ENCODE measurements around the gene MAPKAPK2. TPM values are rescaled to one million over a fixed set of nuclear protein-coding genes. Genes with fewer than 3 reads are reported as not detected.
"Not testable (repeated sequence)": the region's sequence is repeated elsewhere in the genome, so short reads cannot be mapped to it uniquely, and the experiment has no call there.

MAPKAPK2 gene
- total RNA-seq, 1 donor from 2014 or later = 40.9 TPM

DNA sequence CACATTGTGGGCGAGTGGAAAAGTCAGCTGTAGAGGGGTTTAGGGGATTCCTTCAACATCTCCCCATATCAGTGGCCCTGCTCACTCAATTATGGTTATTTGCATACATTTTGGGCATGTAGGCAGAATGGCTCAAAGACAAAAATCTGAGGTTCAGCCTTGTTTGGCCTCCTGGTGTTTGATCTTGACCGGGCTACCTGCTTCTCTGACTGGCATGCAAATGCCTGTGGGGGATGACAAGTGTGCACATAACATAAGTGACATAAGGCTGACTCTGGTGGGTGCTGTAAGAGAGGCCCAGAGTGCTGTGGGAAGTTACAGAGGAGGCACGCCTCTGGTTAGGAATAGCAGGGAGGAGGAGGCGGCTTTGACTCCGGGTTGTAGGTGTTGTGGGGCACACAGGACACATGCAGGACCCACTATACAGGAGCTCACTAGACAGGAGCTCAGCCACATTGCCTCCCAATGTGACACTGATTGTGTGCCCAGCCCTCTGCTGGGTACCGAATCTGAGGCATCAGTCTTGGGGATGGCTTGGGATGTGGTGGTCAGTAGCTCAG is 56.5 kb downstream of the MAPKAPK2 start:
- DNase-seq (ENCODE audit: low read depth, low spot score) = no peak

DNA sequence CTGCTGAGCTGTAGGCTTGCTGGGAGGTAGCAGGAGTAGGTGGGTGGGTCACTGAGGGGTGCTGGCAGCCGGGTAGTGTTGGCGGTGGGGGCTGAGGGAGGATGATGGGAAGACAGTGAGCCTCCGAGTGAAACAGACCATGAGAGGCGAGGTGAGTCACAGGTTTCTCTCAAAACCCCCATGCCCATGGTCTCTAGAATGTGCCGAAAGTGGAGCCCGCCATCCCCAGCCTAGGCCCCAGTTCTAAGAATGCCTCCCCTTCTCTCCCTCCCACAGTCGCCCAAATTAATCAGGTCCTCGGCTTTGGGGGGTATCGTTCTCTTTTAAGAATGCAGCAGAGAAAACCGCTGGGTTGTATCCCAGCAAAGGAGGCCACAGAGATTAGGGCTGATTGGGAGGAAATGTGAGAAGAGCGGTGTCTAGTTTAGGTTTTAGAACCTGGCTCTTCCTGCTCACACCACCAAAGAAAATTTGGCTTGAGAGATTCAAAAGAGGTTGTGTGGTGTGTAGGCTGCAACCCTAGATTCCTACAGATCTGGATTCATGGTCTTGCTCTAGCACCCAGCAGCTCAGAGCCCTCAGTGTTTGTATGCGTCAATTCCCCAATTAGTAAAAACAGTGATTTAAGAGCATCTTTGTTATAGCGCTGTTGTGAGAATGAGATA is 58.1 kb downstream of the MAPKAPK2 start:
- DNase-seq (ENCODE audit: low read depth, low spot score) = no peak

DNA sequence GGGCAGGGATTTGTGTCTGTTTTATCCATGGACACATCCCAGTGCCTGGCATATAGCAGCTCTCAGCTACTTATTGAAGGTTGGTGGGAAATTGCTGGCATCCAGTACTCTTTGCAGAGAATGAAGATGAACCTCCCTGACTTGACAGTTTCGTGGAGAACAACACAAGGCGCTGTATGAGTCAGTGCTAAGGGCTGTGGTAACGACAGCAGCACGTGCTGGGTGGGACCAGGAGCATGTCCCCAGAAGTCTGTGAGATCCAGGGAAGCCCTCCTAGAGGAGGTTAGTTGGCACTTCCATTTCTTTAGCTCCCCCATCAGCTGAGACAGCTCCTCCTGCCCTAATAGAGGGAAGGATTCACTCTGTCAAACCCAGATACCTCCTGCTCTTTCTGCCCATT is 60.0 kb downstream of the MAPKAPK2 start:
- no peak for DNase-seq (ENCODE audit: low read depth, low spot score)

DNA sequence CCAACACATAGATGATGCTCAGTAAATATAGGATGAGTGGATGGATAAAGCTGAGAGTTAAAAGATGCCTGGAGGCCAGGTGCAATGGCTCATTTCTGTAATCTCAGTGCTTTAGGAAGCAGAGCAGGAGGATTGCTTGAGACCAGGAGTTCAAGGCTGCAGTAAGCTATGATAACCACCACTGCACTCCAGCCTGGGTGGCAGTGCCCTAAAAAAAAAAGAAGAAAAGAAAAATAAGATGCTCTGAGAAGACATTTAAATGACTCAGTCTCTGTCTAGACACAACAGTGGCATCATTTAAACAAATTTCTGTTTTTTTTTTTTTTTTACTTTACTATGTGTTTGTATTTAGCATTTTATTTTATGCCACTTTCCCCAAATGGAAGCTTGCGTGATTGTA is 60.6 kb downstream of the MAPKAPK2 start:
- DNase-seq (ENCODE audit: low read depth, low spot score) = no peak

DNA sequence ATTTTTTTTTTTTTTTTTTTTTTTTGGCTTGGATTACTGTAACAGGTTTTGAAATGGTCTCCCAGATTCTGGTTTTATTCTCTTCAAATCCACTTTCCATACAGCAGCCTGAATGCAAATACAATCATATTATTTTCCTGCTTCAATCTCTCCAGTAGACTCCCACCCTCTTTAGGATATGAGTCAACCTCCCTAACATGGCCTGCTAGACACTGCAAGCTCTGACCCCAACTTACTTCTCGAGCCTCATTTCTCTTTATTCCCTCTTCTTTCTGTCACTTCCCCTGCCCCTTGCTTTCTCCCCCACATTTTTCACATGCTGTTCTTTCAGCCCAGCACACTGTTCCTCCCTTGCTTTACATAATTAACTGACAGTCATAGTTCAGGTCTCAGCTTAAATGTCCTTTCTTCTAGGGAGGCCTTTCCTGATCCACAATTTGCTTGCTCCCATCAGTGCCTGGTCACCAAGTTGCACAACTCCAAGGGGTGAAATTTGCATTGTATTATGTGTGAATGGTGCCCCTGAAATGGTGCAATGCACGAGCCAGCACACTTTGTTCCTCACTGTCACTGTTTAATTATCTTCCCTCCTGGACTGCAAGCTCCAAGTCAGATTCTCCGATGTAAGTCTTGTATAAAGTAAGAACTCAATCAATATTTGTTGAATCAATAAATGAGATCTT is 63.8 kb downstream of the MAPKAPK2 start:
- DNase-seq (ENCODE audit: low read depth, low spot score) = no peak

DNA sequence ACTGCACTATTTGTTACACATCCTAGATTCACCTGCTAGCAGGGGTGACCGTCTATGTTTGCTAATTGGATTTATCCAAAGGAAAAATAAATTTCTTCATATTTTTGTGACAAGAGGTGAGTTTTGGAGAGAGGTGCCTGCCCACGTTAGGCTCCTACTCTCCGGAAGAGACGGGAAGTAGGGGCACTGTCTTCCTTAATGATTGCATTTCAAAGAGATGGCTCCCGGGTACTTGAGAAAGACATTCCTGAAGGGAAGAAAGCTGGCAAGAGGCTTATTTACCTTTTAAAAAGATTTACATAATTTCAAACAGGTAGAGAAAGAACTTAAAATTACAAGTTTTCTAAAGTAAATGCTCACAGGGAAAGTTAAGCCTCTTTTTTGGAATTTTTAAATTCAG is 67.2 kb downstream of the MAPKAPK2 start:
- DNase-seq (ENCODE audit: low read depth, low spot score) = no peak

DNA sequence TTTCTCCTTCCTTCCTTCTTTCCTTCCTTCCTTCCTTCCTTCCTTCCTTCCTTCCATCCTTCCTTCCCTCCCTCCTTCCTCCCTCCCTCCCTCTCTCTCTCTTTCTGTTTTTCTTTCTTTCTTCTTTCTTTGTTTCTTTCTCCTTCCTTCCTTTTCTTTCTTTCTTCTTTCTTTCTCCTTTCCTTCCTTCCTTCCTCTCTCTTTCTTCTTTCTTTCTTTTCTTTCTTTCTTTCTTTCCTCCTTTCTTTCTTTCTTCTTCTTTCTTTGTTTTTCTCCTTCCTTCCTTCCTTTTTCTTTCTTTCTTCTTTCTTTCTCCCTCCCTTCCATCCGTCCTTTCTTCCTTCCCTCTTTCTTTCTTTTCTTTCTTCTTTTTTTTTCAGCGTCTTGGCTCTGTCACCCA is 67.8 kb downstream of the MAPKAPK2 start:
- no peak for DNase-seq (ENCODE audit: low read depth, low spot score)

DNA sequence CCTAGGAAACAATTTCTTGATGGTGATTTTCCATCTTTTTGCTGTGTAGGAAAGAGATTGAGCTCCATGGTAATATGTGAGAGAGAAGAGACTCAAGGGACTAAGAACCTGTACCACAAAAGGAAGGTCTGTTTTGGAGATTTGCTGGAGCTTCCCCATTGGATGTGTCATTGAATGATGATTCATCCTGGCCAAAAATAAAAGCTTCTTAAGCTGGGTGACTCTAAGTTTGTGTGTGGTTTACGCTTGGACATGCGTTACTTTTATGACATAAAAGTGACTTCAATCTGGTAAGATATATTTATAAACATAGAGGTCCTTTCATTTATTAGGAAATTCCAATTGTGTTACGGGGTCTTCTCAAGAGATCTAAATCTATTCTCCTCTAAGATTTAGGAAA is 68.4 kb downstream of the MAPKAPK2 start:
- DNase-seq (ENCODE audit: low read depth, low spot score) = no peak

DNA sequence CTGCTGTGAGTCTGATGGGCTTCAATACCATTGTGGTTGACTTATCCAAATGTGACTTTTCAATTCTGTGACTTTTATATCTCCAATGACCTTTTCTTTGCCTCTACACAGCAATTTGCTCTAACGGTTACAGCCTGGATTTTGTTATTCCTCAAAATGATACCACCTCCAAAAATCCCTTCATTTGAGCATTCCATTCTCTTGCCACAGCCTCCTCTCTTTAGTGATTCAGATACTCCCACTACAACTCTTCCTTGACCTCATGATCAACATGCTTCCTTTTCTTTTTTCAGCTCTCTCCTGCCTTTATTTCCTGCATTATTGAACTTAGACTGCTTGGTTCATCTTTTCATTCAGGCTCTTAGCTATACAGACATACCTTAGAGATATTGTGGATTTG is 69.3 kb downstream of the MAPKAPK2 start:
- no peak for DNase-seq (ENCODE audit: low read depth, low spot score)

DNA sequence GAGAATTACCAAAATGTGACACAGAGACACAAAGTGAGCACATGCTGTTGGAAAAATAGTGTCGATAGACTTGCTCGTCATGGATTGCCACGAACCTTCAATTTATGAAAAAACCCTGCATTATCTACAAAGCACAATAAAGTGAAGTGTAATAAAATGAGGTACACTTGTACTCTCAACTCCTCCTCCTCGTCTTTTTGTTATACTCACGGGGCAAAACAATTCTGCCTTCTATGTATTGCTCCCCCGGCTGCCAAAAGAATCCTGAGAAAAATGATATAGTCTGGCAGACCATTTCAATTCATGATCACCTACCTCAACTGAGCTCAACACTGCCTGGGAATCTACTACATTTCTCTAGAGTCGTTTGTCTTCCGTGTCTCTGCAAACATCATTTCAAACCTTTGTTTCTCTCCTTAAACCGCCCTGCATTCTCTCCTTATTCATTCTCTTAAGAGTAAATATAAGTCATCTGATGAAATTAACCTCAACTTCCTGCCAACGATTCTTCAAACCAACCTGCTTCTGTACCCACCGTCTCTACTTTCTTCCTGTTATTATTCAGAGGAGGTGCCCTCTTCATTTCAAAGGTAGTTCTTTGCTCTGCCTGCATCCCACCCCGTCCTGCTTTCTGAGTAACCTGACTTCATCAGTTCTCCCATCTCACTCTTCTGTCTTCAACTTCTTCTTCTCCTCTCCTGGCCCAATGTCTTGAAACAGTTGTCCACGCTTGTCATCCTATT is 73.0 kb downstream of the MAPKAPK2 start:
- DNase-seq (ENCODE audit: low read depth, low spot score) = no peak

DNA sequence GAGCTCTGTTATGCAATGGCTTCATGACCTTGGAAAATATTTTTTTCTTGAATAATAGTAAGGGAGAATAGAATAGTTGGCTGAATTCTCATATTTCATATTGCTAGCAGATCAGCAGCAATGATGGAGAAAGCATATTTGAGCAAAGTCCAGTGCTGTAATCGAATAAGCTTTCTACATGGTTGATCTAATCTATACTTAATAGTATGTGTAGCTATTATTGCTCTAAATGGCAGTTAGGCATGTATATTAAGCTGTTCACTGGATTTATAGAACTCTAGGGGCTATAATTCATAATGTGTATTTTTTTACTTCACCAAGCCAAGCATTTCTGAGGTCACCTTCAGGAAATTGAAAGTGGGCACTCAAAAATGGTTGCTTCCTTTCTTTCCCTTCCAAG is 75.9 kb downstream of the MAPKAPK2 start:
- DNase-seq (ENCODE audit: low read depth, low spot score) = no peak

DNA sequence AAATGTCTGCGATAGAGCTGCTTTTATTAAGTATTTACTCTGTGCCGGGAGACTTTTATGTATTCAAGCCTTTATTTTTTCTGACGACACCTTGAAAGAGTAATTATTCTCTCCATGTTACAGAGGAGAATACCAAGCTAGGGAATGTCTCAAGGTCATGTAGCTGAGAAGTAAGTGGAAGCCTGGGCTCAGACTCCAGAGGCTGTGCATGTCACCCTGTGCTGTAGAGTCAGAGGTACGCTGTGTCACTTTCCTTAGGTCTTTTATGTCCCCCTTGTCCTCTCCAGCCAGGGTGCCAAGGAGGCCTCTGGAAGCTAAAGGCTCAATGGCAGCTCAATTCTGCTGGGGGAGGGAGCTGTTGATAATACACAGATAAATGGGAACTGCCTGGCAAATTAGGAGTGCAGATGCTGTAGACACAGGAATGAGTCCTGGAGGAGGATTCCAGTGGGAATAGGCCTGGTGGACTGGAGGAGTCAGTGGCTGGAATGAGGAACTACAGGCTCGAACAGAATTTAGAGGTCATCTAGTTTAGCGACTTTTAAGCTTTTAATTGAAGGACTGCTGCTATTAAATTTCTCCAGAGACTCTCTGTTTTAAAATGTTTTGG is 76.6 kb downstream of the MAPKAPK2 start:
- no peak for DNase-seq (ENCODE audit: low read depth, low spot score)

DNA sequence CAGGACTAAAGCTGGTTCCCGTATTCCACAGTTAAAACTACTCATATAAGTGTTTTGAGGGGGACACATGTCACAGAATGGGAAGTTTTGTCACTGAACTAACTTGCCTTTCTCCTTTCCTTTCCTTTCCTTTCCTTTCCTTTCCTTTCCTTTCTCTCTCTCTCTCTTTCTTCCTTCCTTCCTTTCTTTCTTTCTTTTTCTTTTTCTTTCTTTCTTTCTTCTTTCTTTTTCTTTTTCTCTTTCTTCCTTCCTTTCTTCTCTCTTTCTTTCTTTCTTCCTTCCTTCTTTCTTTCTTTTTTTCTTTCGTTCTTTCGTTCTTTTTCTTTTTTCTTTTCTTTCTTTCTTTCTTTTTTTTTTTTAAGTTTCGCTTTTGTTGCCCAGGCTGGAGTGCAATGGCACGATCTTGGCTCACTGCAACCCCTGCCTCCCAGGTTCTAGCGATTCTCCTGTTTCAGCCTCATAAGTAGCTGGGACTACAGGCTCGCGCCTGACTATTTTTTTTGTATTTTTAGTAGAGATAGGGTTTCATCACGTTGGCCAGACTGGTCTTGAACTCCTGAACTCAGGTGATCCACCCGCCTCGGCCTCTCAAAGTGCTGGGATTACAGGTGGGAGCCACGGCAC is 78.1 kb downstream of the MAPKAPK2 start:
- DNase-seq (ENCODE audit: low read depth, low spot score) = not testable (repeated sequence)

DNA sequence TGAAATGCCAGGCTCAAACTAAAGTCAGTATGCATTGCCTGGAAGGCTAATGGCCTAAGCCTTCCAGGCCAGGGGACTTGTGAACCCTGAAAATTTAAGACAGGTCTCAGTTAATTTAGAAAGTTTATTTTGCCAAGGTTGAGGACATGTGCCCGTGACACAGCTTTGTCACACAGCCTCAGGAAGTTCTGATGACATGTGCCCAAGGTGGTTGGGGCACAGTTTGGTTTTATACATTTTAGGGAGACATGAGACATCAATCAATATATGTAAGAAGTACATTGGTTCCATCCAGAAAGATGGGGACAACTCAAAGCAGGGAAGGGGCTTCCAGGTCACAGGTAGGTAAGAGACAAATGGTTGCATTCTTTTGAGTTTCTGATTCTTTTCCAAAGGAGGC is 81.1 kb downstream of the MAPKAPK2 start:
- not testable (repeated sequence) for DNase-seq (ENCODE audit: low read depth, low spot score)

DNA sequence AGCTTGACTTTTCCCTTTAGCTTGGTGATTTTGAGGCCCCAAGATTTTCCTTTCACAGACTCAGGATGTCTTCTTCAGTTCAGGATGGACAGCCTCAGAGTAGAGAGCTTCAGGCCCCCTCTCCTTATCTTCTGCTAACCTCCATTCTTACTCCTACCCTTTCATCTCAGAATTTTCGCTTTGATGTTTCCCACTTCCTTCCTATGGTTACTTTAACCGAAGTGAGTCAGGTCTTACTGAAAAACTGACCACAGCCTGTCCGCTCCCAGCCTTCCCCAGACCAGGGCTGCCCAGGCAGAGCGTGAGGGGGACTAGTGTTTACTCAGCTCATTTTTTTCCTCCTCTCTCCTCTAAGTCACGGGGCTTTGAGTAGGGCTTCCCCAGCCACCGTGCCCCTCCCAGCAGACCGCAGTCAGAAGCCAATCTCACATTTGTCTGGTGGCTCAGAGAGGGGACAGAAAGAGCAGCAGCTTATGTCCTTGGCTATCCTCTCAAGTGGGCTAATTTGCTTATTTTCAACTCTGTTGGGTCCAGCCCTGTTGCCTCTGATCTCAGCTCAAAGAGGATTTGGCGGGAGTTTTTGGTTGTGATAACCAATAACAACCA is 81.6 kb downstream of the MAPKAPK2 start:
- DNase-seq (ENCODE audit: low read depth, low spot score) = no peak

DNA sequence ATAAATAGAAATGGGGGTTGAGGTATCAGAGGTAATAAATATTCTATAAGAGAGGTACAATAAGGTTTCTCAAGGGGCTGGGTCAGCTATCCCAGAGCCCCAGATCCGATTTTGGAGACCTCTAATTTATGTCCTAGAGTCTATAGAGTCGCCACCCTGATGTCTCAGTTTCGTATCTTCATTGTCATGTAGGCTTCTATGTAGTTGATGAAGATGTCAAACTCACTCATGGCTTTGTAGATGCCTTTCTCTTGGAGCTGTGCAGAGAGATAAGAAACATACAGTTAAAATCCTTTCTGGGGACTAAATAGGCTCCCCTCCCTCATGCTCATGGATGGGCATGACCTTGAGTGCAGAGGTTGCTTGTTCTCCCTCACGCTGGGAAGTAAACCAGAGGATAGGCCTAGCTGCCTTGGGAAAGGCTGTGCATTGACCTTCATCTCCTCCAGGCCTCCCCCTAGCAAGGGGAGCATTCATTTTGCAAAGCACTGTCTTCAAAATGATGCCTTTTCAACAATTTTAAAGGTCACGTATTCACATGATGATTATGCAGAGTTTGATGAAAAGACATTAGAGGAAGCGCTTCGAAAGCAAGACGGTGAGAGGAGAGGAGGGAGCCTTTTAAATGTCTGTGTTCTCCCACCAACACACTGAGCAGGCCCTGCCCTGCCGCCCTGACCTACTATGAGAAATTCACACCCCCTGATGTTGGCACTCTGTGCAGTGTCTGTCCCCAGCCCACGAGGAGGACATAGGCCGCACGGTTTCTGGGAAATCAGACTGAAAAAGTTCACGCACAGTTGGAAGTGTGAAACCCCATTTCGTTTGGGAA is 84.0 kb downstream of the MAPKAPK2 start:
- DNase-seq (ENCODE audit: low read depth, low spot score) = no peak

DNA sequence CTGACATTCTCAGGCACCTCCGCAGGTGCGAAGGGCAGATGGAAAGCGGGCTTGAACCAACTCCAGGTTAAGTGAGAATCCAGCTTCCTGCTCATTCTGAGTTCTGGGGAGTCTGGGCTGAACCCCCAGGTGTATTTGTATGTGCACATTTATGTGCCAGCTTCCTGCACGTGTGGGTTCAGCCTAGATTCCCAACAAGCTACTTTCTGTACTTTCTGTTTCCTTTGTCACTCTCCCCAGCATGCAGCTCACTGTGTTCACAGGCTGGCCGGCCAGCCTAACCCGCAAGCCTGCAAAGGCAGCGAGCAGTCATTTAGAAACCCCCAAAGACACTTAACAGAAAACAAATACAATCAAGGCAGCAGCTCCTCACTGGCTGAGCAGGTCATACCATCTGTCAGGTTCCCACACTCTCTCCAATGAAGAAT is 84.6 kb downstream of the MAPKAPK2 start:
- no peak for DNase-seq (ENCODE audit: low read depth, low spot score)

DNA sequence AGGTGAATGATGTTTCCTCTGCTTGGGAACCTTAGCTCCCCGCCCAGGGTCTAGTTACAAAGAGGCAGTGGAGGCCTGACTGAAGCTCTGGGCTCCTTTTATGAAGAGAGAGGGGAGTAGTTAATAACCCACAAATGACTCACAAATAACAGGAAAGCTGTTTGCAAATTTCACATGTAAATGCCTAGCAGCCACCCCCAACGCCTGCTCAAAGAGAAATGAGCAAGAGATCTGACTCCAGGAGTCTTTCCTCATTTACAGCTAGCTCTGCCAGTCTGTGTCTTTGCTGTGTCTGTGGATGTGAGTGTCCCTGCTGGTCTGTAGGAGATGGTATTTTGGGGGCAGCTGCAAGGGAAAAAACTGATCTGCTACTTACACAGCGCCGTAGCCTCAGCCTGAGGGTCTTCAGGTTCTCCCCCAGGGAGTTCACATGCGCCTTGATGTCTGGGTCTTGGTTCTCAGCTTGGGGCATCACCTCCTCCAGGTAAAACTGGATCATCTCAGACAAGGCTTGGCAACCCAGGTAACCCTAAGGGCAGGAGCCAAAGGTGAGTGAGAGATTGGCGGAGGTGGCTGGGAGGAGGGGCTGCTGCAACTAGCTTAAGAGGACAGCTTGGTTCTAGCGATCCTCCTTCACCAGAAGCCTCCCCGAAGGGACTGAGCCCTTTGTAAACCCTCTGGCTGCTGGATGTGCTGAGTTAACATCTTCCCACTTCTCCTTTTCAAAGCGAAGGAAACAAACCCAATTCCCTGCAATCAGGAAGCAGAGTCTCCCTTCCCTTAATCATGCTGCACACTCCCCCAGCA is 86.0 kb downstream of the MAPKAPK2 start, which contains the start of gene IL19:
IL19 (plus strand) TSS at position 243 of the 807 bp plus-strand sequence. CDS start 65,890 bp downstream, outside the sequence.
- DNase-seq (ENCODE audit: low read depth, low spot score) = no peak

DNA sequence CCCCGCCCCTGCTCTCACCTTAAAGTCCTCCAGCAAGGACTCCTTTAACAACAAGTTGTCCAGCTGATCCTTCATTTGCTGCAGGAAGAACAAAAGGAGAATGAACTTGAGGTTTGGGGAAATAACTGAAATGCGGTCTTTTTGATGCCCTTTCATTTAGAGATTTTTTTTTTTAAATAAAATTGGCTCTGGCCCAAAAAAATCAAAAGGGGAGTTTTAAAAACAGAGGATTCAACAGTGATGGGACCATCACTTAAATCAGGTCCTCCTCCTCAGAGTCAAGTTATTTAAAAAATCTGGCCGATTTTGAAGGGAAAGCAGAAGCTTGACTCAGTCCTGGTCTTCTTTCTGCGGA is 86.6 kb downstream of the MAPKAPK2 start:
- DNase-seq (ENCODE audit: low read depth, low spot score) = no peak

All from pulmonary artery endothelial cell (primary cell).